ENCODE measurements around the gene ELN. TPM values are rescaled to one million over a fixed set of nuclear protein-coding genes. Genes with fewer than 3 reads are reported as not detected.

The ELN gene
- total and polyA plus RNA-seq, 2 of the 8 experiments (the other 6 are each of a cell fraction or from before 2014, with no cell fraction given) = 5.1 to 5.6 TPM

GRCh38 chr7:74025146-74025545 lies 2.8 kb upstream of the ELN start:
- Histone ChIP-seq H3K23me2 (ENCODE audit: low read depth, low read length) (no peaks in the 10 kb centered on the region; the same call in 1 of the 2 replicates), H3K9me3 (ENCODE audit: insufficient read depth in 2 of 2, low read depth in 1 of 2, low read length in 1 of 2) (no peaks in the 10 kb centered on the region), H2BK120ac (replicated peaks; ENCODE audit: low read depth, low read length) (no peak overlapping the region), H2BK20ac (ENCODE audit: low read length) (no peak overlapping the region), H2BK5ac (ENCODE audit: low read depth, low read length) (no peak overlapping the region), H3K36me3 (ENCODE audit: control insufficient read depth in 2 of 4, insufficient read depth in 4 of 4, low read length in 3 of 4) (no peaks in the 10 kb centered on the region), H3K18ac (ENCODE audit: extremely low read depth, low read length) (no peak overlapping the region), H3K4me1 (replicated peaks in 1 of 4; ENCODE audit: control insufficient read depth in 3 of 4, insufficient read depth in 4 of 4, low read length in 3 of 4) (peaks cover 0 to 26% (median 16%) of the 10 kb centered on the region in 4 experiments; a peak in 6 of 7 replicates), H3K79me2 (ENCODE audit: control insufficient read depth in 1 of 2, insufficient read depth in 2 of 2, low read length in 2 of 2) (no peaks in the 10 kb centered on the region), H3K9ac (replicated peaks in 1 of 4; ENCODE audit: extremely low read depth in 1 of 4, low read depth in 3 of 4, low read length in 3 of 4) (no peak overlapping the region), H4K8ac (ENCODE audit: extremely low read depth, insufficient read depth, low read length) (no peak overlapping the region), H2BK12ac (ENCODE audit: low read depth, low read length) (no peak overlapping the region), H2AFZ (ENCODE audit: low read length) (no peak overlapping the region), H3K79me1 (ENCODE audit: low read depth, low read length) (no peaks in the 10 kb centered on the region), H3K23ac (ENCODE audit: insufficient read length) (no peak overlapping the region), H3K27ac (ENCODE audit: low read depth, low read length) (no peak overlapping the region), H3K4me2 (ENCODE audit: insufficient read depth in 1 of 2, low read depth in 2 of 2, low read length in 2 of 2) (no peak overlapping the region), H2BK15ac (ENCODE audit: low read length) (no peak overlapping the region), H4K91ac (replicated peaks; ENCODE audit: insufficient read length, low read length) (no peak overlapping the region), H3K56ac (replicated peaks; ENCODE audit: insufficient read length, low read depth, low read length) (no peak overlapping the region), H4K5ac (ENCODE audit: insufficient read length, low read depth, low read length) (no peak overlapping the region), H3K14ac (ENCODE audit: insufficient read length) (no peak overlapping the region), H3K4me3 (ENCODE audit: extremely low read depth in 1 of 4, insufficient read depth in 2 of 4, low read depth in 3 of 4, low read length in 4 of 4) (no peak overlapping the region), H2AK5ac (ENCODE audit: low read depth, low read length) (no peak overlapping the region), H3K4ac (replicated peaks; ENCODE audit: insufficient read length, low read depth, low read length) (no peak overlapping the region), H3K27me3 (replicated peaks in 1 of 4; ENCODE audit: control insufficient read depth in 3 of 4, extremely low read depth in 1 of 4, insufficient read depth in 3 of 4, low read length in 3 of 4) (peaks cover 0 to 9% (median 4%) of the 10 kb centered on the region in 4 experiments; a peak in 3 of 7 replicates), H4K20me1 (replicated peaks in 1 of 2; ENCODE audit: control insufficient read depth in 1 of 2, insufficient read depth in 2 of 2, low read length in 2 of 2) (no peaks in the 10 kb centered on the region)
- no peak for FAIRE-seq
- no peak for TF ChIP-seq HDAC2 (IDR thresholded peaks at IDR 0.05; ENCODE audit: borderline replicate concordance in 1 of 2, low read depth in 2 of 2, low read length in 2 of 2)
- no peak for TF ChIP-seq RFX5 (IDR thresholded peaks at IDR 0.05; ENCODE audit: borderline replicate concordance, low read depth, low read length)
- no peak for TF ChIP-seq SP1 (IDR thresholded peaks at IDR 0.05; ENCODE audit: low read depth, low read length)
- no peak for TF ChIP-seq NRF1 (IDR thresholded peaks at IDR 0.05; ENCODE audit: low read depth, low read length)
- no peak for TF ChIP-seq KDM4A (IDR thresholded peaks at IDR 0.05; ENCODE audit: low read depth, low read length, severe bottlenecking)
- no peak for TF ChIP-seq KDM5A (IDR thresholded peaks at IDR 0.05; ENCODE audit: low read length)
- TF ChIP-seq POU5F1 (IDR thresholded peaks at IDR 0.05; ENCODE audit: low read depth, low read length) = no peak
- no peak for DNase-seq (ENCODE audit: low read depth in 1 of 2, low spot score in 2 of 2)
- WGBS, 2 experiments (ENCODE audit: extremely low coverage in 1 of 2, insufficient coverage in 1 of 2, insufficient read length in 1 of 2, insufficient replicate concordance in 2 of 2, low coverage in 1 of 2, low lambda C conversion rate in 2 of 2, missing lambda C conversion rate in 1 of 2) = 89% methylated on average over 8 of the region's 8 CpGs; no CpG with 5 or more reads in 1 of the 2 experiments
- ChIA-PET POLR2A (ENCODE audit: partially characterized antibody) (interaction anchor here (0.6 to 1.2 kb wide), 3 partner anchors 11 to 21 kb away, joined by 3 to 6 read pairs (median 4); no protein-coding TSS in a partner anchor), CTCF (ENCODE audit: partially characterized antibody) (interaction anchor here (0.6 to 10.9 kb wide), 35 partner anchors 12 to 376 kb away, joined by 3 to 145 read pairs (median 8); no protein-coding TSS in a partner anchor)
